NB4 (cell line): ENCODE measurements around the gene KDM1B.

ENCODE experiments used
- MYC ChIP-seq: IDR thresholded peaks from 2 replicates; pipeline ENCODE4 v1.6.1; 2011; ENCODE audit warnings: low read depth, low read length
- POLR2A ChIP-seq: IDR thresholded peaks from 2 replicates; pipeline ENCODE4 v1.6.1; 2011; ENCODE audit warnings: mild to moderate bottlenecking; ENCODE audit not compliant: insufficient read length; ENCODE audit errors: extremely low read depth
- TF ChIP-seq, protein P1 (sequence below): IDR thresholded peaks from one replicate; pipeline ENCODE4 v1.5.1; 2012; ENCODE audit warnings: low read depth, low read length
- TF ChIP-seq, protein P2 (sequence below): IDR thresholded peaks from 2 replicates; pipeline ENCODE4 v1.6.1; 2011; ENCODE audit warnings: low read depth, low read length

DNA sequence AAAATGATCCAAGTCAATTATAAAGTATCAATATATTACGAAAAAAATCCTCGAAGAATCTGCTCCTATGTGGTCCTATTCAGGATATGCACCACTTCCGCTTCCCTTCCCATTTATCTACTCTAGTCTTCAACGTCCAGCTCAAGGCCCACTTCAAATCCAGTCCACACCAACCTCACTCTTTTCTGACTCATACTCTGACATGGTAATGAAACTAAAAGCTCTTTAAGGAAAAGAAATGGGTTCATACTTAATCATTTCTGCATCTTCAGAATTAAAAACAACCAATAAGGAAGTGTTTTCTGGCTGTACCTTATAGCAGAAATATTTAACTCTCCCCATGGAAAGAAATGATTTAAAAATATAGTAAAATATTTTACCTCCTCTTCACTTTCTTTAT is 94.0 kb downstream of the KDM1B start:
- no peak for TF ChIP-seq POLR2A
- TF ChIP-seq, protein P1, sequence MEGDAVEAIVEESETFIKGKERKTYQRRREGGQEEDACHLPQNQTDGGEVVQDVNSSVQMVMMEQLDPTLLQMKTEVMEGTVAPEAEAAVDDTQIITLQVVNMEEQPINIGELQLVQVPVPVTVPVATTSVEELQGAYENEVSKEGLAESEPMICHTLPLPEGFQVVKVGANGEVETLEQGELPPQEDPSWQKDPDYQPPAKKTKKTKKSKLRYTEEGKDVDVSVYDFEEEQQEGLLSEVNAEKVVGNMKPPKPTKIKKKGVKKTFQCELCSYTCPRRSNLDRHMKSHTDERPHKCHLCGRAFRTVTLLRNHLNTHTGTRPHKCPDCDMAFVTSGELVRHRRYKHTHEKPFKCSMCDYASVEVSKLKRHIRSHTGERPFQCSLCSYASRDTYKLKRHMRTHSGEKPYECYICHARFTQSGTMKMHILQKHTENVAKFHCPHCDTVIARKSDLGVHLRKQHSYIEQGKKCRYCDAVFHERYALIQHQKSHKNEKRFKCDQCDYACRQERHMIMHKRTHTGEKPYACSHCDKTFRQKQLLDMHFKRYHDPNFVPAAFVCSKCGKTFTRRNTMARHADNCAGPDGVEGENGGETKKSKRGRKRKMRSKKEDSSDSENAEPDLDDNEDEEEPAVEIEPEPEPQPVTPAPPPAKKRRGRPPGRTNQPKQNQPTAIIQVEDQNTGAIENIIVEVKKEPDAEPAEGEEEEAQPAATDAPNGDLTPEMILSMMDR: no peak
- TF ChIP-seq, protein P2, sequence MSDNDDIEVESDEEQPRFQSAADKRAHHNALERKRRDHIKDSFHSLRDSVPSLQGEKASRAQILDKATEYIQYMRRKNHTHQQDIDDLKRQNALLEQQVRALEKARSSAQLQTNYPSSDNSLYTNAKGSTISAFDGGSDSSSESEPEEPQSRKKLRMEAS: no peak
- TF ChIP-seq MYC: no peak
